Liver (tissue), 3 donors: ENCODE measurements around the gene SLC18A2.

Experiments used
- CTCF ChIP-seq: fragments of 150-350 bp; IDR thresholded peaks from 2 replicates; pipeline ENCODE4 v1.5.1; 2017; ENCODE audit warnings: improper control_type of control experiment, low read depth, low read length; ENCODE audit not compliant: missing input control
- JUND ChIP-seq, 2 donors: IDR thresholded peaks; 2 replicates each; pipeline ENCODE4 v1.6.1; 2016; ENCODE audit warnings: antibody characterized with exemption in 2 of 2
- RAD21 ChIP-seq, 2 donors: IDR thresholded peaks; 2 replicates each; pipeline ENCODE4 v1.6.1; 2016; ENCODE audit warnings: antibody characterized with exemption in 2 of 2, mild to moderate bottlenecking in 2 of 2
- REST ChIP-seq: IDR thresholded peaks from 2 replicates; pipeline ENCODE4 v1.6.1; 2016; ENCODE audit warnings: antibody characterized with exemption, mild to moderate bottlenecking
- TAF1 ChIP-seq: conservative IDR thresholded peaks from 2 replicates; pipeline ENCODE4 v1.6.1; 2016; ENCODE audit warnings: antibody characterized with exemption, mild to moderate bottlenecking
- YY1 ChIP-seq: IDR thresholded peaks from 2 replicates; pipeline ENCODE4 v1.6.1; 2016; ENCODE audit warnings: antibody characterized with exemption, mild to moderate bottlenecking
- TF ChIP-seq, protein P1 (sequence below): IDR thresholded peaks from 2 replicates; pipeline ENCODE4 v1.6.1; 2016; ENCODE audit warnings: antibody characterized with exemption
- TF ChIP-seq, protein P2 (sequence below): IDR thresholded peaks from 2 replicates; pipeline ENCODE4 v1.6.1; 2016; ENCODE audit warnings: antibody characterized with exemption
- donor health status: healthy.
- donor health status: healthy.

GRCh38 chr10:117214401-117214800, 26.5 kb upstream of the SLC18A2 start:
- no peak for TF ChIP-seq REST
- no peak for TF ChIP-seq CTCF
- TF ChIP-seq, protein P1, sequence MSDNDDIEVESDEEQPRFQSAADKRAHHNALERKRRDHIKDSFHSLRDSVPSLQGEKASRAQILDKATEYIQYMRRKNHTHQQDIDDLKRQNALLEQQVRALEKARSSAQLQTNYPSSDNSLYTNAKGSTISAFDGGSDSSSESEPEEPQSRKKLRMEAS: no peak
- TF ChIP-seq YY1: no peak
- no peak for TF ChIP-seq TAF1
- no peak for TF ChIP-seq JUND (IDR thresholded peaks at IDR 0.05)
- no peak for TF ChIP-seq RAD21 (IDR thresholded peaks at IDR 0.05)
- TF ChIP-seq, protein P2, sequence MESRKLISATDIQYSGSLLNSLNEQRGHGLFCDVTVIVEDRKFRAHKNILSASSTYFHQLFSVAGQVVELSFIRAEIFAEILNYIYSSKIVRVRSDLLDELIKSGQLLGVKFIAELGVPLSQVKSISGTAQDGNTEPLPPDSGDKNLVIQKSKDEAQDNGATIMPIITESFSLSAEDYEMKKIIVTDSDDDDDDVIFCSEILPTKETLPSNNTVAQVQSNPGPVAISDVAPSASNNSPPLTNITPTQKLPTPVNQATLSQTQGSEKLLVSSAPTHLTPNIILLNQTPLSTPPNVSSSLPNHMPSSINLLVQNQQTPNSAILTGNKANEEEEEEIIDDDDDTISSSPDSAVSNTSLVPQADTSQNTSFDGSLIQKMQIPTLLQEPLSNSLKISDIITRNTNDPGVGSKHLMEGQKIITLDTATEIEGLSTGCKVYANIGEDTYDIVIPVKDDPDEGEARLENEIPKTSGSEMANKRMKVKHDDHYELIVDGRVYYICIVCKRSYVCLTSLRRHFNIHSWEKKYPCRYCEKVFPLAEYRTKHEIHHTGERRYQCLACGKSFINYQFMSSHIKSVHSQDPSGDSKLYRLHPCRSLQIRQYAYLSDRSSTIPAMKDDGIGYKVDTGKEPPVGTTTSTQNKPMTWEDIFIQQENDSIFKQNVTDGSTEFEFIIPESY: no peak
